Keratinocyte (primary cell): ENCODE measurements around the gene ZNF70. TPM values are rescaled to one million over a fixed set of nuclear protein-coding genes. Genes with fewer than 3 reads are reported as not detected.

Experiments
- DNase-seq: peaks from one replicate; pipeline ENCODE4 v3.0.0-alpha.2; 2011; ENCODE audit warnings: low read depth, missing footprints, low spot score
- FAIRE-seq: peaks from 2 replicates; lab custom pipeline; 2011; peaks lifted over from hg19 to GRCh38; lab: Jason Lieb, UNC
- H2AFZ ChIP-seq: 2 replicates; pipeline ENCODE4 v1.6.0; 2012; ENCODE audit warnings: low read length, control low read depth, inconsistent platforms; ENCODE audit not compliant: control insufficient read depth
- H3K27ac ChIP-seq: 2 replicates; pipeline ENCODE4 v1.5.1; 2011; ENCODE audit warnings: low read length; ENCODE audit not compliant: control insufficient read depth, insufficient read depth
- H3K27me3 ChIP-seq: 3 replicates; pipeline ENCODE4 v1.6.0; 2011; ENCODE audit warnings: low read length; ENCODE audit not compliant: control insufficient read depth, insufficient read depth; ENCODE audit errors: extremely low read depth
- H3K36me3 ChIP-seq, 2 experiments: 2 replicates in 1 of 2; 3 replicates in 1 of 2; pipeline ENCODE4 v1.5.1; 2011; ENCODE audit warnings: low read length in 2 of 2, mild to moderate bottlenecking in 1 of 2; ENCODE audit not compliant: control insufficient read depth in 2 of 2, insufficient read depth in 2 of 2; ENCODE audit errors: extremely low read depth in 1 of 2
- H3K4me1 ChIP-seq: 3 replicates; pipeline ENCODE4 v1.5.1; 2011; ENCODE audit warnings: low read length; ENCODE audit not compliant: control insufficient read depth, insufficient read depth; ENCODE audit errors: extremely low read depth
- H3K4me2 ChIP-seq: 3 replicates; pipeline ENCODE4 v1.6.0; 2011; ENCODE audit warnings: low read depth, low read length; ENCODE audit not compliant: control insufficient read depth, insufficient read depth; ENCODE audit errors: extremely low read depth
- H3K4me3 ChIP-seq, 3 experiments: fragments of 200-600 bp in 1 of 3; sonication (generic) in 1 of 3; 2 replicates in 2 of 3; 3 replicates in 1 of 3; pipeline ENCODE4 v1.5.1; 2011 to 2016; ENCODE audit warnings: low read length in 3 of 3, mild to moderate bottlenecking in 3 of 3, control low read depth in 2 of 3, inconsistent platforms in 1 of 3, low read depth in 1 of 3, mixed read lengths in 1 of 3, mixed run types in 1 of 3, moderate library complexity in 1 of 3; ENCODE audit not compliant: control insufficient read depth in 2 of 3, insufficient read depth in 2 of 3; ENCODE audit errors: extremely low read depth in 1 of 3
- H3K79me2 ChIP-seq: 2 replicates; pipeline ENCODE4 v1.6.0; 2012; ENCODE audit warnings: low read length; ENCODE audit not compliant: control insufficient read depth, insufficient read depth
- H3K9ac ChIP-seq: 3 replicates; pipeline ENCODE4 v1.6.0; 2011; ENCODE audit warnings: low read length; ENCODE audit not compliant: control insufficient read depth, insufficient read depth; ENCODE audit errors: extremely low read depth
- H3K9me1 ChIP-seq: 3 replicates; pipeline ENCODE4 v1.6.0; 2011; ENCODE audit warnings: low read length; ENCODE audit not compliant: control insufficient read depth, insufficient read depth; ENCODE audit errors: extremely low read depth
- H3K9me3 ChIP-seq: 2 replicates; pipeline ENCODE4 v1.5.1; 2012; ENCODE audit warnings: low read depth, low read length; ENCODE audit not compliant: control insufficient read depth
- H4K20me1 ChIP-seq: 3 replicates; pipeline ENCODE4 v1.6.0; 2011; ENCODE audit warnings: low read length; ENCODE audit not compliant: control insufficient read depth, insufficient read depth; ENCODE audit errors: extremely low read depth
- EZH2 ChIP-seq: IDR thresholded peaks from one replicate; pipeline ENCODE4 v1.6.1; 2012; ENCODE audit warnings: inconsistent platforms, mild to moderate bottlenecking, low read length, moderate library complexity
- dilution Hi-C: fragments of 300-500 bp; cut with MboI; formaldehyde crosslinking; loops from one replicate; pipeline ENCODE4 v1.7.0; 2020; ENCODE audit warnings: low sequenced_read_pairs; ENCODE audit not compliant: extremely low pct_ligation_motif_present
- polyA plus RNA-seq, 5 experiments: library from polyadenylated mRNA; depleted of rRNA in 3 of 5; stranded (reverse) in 3 of 5; stranded (forward) in 1 of 5; unstranded in 1 of 5; fragments of >200 nt; gene quantifications; 1 replicate in 1 of 5; 2 replicates in 3 of 5; 3 replicates in 1 of 5; pipeline versions ENCODE4 v1.2.1 to v1.2.3, GENCODE V29; 2011 to 2012; ENCODE audit warnings: missing spikeins in 2 of 5, low read depth in 1 of 5, low replicate concordance in 1 of 5
- TF ChIP-seq, protein P1 (sequence below), 3 experiments: IDR thresholded peaks in 1 of 3; conservative IDR thresholded peaks in 1 of 3; optimal IDR thresholded peaks in 1 of 3; 2 replicates in 2 of 3; 3 replicates in 1 of 3; pipeline versions ENCODE3 to v1.5.1; 2011; ENCODE audit warnings: low read length in 3 of 3, mild to moderate bottlenecking in 3 of 3, moderate library complexity in 2 of 3, control low read depth in 1 of 3, inconsistent platforms in 1 of 3; ENCODE audit not compliant: insufficient read depth in 2 of 3; ENCODE audit errors: extremely low read depth in 1 of 3

ZNF70 gene
- polyA plus RNA-seq, 1 donor (not counting 4 experiments of a cell fraction or from before 2014, with no cell fraction given): 0.55 TPM

- H3K27me3 ChIP-seq: no peaks in the 10 kb centered on the region
- peak overlapping the region; percentile 62 to 83 (median 77) for H3K4me3 ChIP-seq
- DNase-seq (no peak), FAIRE-seq (peak; percentile 44)
- peak overlapping the region; percentile 88 for H3K4me2 ChIP-seq
- peaks cover 11% of the 10 kb centered on the region for H3K4me1 ChIP-seq
- no peaks in the 10 kb centered on the region for H4K20me1 ChIP-seq
- no peaks in the 10 kb centered on the region for H3K9me3 ChIP-seq
- dilution Hi-C loops: no loop called here
- TF ChIP-seq, protein P1, sequence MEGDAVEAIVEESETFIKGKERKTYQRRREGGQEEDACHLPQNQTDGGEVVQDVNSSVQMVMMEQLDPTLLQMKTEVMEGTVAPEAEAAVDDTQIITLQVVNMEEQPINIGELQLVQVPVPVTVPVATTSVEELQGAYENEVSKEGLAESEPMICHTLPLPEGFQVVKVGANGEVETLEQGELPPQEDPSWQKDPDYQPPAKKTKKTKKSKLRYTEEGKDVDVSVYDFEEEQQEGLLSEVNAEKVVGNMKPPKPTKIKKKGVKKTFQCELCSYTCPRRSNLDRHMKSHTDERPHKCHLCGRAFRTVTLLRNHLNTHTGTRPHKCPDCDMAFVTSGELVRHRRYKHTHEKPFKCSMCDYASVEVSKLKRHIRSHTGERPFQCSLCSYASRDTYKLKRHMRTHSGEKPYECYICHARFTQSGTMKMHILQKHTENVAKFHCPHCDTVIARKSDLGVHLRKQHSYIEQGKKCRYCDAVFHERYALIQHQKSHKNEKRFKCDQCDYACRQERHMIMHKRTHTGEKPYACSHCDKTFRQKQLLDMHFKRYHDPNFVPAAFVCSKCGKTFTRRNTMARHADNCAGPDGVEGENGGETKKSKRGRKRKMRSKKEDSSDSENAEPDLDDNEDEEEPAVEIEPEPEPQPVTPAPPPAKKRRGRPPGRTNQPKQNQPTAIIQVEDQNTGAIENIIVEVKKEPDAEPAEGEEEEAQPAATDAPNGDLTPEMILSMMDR (optimal IDR thresholded peaks at IDR 0.05 in 1 of 3, IDR thresholded peaks at IDR 0.05 in 1 of 3, conservative IDR thresholded peaks at IDR 0.05 in 1 of 3; ENCODE audit: extremely low read depth in 1 of 3, insufficient read depth in 2 of 3, low read length in 3 of 3): no peak
- no peak for TF ChIP-seq EZH2
- H3K9ac ChIP-seq: no peak overlapping the region
- H3K36me3 ChIP-seq: peaks cover 0 to under 1% of the 10 kb centered on the region in 2 experiments
- peaks cover 3% of the 10 kb centered on the region for H3K79me2 ChIP-seq
- H2AFZ ChIP-seq: peak overlapping the region; percentile 77
- no peaks in the 10 kb centered on the region for H3K9me1 ChIP-seq
- H3K27ac ChIP-seq: no peak overlapping the region
Observed at GRCh38 chr22:23749841-23750301, 1.0 kb downstream of the ZNF70 start.

GRCh38 chr22:23745791-23746190 is 5.1 kb downstream of the ZNF70 start:
- FAIRE-seq (no peak), DNase-seq (no peak)
- TF ChIP-seq, protein P1 (optimal IDR thresholded peaks at IDR 0.05 in 1 of 3, IDR thresholded peaks at IDR 0.05 in 1 of 3, conservative IDR thresholded peaks at IDR 0.05 in 1 of 3; ENCODE audit: extremely low read depth in 1 of 3, insufficient read depth in 2 of 3, low read length in 3 of 3): no peak
- TF ChIP-seq EZH2: no peak
- Histone ChIP-seq H3K27ac (no peak overlapping the region), H3K9me1 (no peaks in the 10 kb centered on the region), H3K9me3 (no peaks in the 10 kb centered on the region), H3K79me2 (peaks cover 3% of the 10 kb centered on the region), H3K27me3 (no peaks in the 10 kb centered on the region), H3K9ac (no peak overlapping the region), H3K36me3 (peaks cover 11 to 17% of the 10 kb centered on the region in 2 experiments), H3K4me1 (peaks cover 9% of the 10 kb centered on the region), H3K4me2 (no peak overlapping the region), H4K20me1 (no peaks in the 10 kb centered on the region), H2AFZ (no peak overlapping the region), H3K4me3 (no peak overlapping the region)
- dilution Hi-C loops: no loop called here
